Endometrium (tissue), 2 donors: ENCODE results near the gene MLH3.

ENCODE experiments used
- FAIRE-seq: peaks from 2 replicates; lab custom pipeline; 2012; peaks lifted over from hg19 to GRCh38; lab: Jason Lieb, UNC
- donor health status: control.
- donor health status: control.

The MLH3 gene

GRCh38 chr14:75066691-75067090 lies 15.4 kb upstream of the MLH3 start:
- no peak for FAIRE-seq

GRCh38 chr14:75064205-75064567 lies 12.9 kb upstream of the MLH3 start:
- no peak for FAIRE-seq

- peak; percentile 50 for FAIRE-seq
Measured at GRCh38 chr14:75063491-75064204, 12.4 kb upstream of the MLH3 start, which contains the start of gene ACYP1. Gene ACYP1 (minus strand): TSS chr14:75064024. CDS start chr14:75063553, 471 bp downstream.

- no peak for FAIRE-seq
Measured at GRCh38 chr14:75063013-75063412, 11.7 kb upstream of the MLH3 start.

DNA sequence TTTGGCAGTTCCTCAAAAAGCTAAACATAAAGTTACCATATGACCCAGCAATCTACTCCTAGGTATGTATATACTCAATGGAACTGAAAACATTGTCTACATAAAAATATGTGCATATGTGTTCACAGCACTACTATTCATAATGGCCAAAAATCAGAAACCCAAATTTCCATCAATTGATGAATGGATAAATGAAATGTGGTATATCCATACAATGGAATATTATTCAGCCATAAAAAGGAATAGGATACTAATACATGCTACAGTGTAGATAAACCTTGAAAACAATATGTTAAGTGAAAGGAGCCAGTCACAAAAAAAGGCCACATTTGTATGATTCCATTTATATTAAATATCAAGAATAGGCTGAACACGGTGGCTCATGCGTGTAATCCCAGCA lies 9.2 kb upstream of the MLH3 start:
- no peak for FAIRE-seq

DNA sequence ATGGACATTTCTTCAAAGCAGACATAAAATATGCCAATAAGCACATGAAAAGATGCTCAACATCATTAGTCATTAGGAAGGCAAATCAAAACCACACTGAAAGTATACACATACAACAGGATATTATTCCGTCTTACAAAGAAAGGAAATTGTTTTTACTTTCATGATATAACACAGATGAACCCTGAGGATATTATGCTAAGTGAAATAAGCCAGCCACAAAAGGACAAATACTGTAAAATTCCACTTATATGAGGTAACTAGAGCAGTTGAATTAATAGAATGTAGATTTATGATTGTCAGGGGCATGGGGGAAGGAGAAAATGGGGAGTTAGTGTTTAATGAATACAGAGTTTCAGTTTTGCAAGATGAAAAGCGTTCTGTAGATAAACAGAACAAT lies 8.4 kb upstream of the MLH3 start:
- peak; percentile 95 for FAIRE-seq

DNA sequence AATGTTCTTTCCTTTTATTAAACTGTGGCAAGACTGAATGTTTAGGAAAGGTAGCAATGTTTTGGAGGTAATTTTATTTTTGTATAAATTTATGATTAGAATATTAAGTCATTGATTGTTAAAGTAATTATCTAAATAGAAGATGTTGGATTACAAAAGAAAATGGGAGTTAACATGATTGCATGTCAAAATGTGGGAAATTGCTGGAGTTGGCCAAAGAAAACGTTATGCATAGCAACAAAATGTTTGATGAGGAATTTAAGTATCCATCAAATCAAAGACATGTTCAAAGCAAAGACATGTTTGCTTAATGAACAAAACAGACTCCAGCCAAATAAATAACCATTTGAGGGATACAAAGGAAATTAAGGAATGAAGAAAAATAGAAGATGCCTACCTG lies 3.2 kb upstream of the MLH3 start:
- FAIRE-seq = no peak

- FAIRE-seq = no peak
Measured at GRCh38 chr14:75053396-75054291, 2.4 kb upstream of the MLH3 start.

- FAIRE-seq = peak; percentile 37
Measured at GRCh38 chr14:75051556-75051899, 261 bp upstream of the MLH3 start.

GRCh38 chr14:75049731-75050201 lies 1.5 kb downstream of the MLH3 start:
- peak; percentile 37 for FAIRE-seq

DNA sequence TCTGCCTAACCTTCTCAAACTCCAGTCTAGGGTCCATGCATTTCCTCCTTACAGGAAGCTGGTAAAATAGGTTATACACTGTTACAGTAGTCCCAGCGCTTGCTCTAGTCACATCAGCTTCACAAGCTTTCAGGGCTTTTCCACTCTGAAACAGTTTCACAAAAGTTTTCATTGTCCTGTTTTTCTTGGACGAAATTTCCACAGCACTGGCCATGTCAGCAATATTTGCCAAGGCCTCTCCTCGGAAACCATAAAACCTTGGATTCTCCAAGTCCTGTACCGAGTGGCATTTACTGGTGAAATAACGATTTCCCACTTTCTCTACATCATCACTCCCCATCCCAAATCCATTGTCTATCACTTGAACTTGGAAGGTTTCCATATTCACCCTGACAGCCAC lies 2.1 kb downstream of the MLH3 start:
- FAIRE-seq = no peak

GRCh38 chr14:75048101-75048500 lies 3.2 kb downstream of the MLH3 start:
- no peak for FAIRE-seq

- no peak for FAIRE-seq
Measured at GRCh38 chr14:75047506-75047905, 3.8 kb downstream of the MLH3 start.

DNA sequence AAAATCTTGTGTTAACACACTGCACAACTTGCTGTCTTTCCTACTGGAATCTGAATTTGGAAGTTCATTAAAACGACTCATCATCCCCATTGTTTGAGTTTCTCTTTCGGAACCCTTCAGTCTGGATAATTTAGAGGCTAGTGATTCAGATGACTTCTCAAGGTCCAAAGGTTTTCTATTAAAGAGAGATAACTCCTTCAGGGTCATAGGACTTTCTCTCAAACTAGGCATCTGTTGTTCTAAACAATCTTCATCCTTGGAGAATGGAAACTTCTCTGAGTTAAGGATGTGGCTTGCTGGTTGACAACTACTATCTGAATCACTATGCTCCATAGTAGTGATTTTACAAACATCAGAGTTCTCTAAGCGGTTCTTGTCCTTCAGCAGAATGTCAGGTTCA lies 4.4 kb downstream of the MLH3 start:
- no peak for FAIRE-seq

DNA sequence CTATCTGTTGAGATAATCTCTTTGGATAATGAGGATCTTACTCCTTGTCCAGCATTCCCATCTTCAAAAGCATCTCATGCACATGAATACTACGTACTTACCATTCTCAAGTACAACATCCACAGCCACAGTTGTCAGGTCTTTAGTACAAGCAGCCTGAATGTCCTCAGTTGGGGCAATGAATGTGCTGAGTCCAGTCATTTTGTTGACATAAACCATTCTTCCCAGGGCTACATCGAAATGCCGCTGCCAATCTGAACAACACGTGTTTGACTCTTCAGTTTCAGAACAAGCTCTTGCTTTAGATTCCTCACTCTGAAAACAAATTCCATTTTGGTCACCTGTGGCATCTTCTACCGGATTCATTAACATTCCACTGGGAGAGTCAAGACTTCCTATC lies 5.0 kb downstream of the MLH3 start:
- FAIRE-seq = no peak

DNA sequence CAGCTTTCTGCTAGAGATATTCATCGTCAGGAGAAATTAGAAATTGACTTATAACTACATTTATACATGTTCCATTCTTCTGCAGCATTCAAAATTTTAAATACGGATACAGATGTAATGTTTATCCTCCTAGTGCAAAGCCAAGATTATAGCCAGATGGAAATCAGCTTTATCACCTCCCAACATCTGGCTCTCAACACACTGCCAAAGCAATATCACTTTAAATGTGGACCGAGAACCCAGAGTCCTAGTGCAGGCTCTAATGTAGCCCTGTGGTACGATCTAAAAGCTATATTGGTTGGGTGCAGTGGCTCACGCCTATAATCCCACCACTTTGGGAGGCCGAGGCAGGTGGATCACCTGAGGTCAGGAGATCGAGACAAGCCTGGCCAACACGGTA lies 6.5 kb downstream of the MLH3 start:
- FAIRE-seq = no peak

DNA sequence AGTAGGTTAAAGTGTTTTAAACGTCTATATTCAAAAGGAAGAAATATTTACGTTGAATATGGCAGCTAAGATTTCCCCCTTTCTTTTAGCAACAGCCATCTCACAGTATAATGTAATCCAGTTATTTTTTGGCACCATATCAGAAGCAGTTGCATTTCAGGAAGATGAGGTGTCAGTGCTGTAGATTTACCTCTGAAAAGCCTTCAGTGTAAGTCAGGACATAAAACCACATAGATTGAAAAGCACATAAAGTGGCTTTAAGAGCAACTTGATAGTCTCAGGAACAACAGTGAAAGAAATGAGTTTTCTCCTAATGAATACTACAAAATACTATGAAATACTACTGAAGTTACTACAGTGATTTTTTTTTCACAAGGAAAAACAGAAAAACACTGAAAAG lies 6.9 kb downstream of the MLH3 start:
- FAIRE-seq = no peak

DNA sequence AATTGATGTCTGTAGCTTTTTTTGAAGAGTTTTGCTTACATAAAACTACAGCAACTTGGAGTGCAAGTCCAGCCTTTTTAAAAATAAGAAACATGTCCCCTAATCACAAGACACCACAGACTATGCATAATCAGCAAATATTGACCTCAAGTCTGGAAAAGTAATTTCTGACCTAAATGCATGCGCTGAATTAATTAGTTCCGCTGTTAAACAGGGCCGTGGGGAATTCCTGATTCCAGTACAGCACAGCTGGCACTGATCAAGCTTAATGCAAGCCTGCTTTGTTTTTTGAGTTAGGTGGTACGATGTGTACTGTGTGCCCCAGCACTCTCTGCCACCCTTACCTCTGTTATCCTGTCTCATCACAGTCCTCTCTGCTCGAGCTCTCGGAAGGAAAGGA lies 9.2 kb downstream of the MLH3 start:
- FAIRE-seq = no peak

DNA sequence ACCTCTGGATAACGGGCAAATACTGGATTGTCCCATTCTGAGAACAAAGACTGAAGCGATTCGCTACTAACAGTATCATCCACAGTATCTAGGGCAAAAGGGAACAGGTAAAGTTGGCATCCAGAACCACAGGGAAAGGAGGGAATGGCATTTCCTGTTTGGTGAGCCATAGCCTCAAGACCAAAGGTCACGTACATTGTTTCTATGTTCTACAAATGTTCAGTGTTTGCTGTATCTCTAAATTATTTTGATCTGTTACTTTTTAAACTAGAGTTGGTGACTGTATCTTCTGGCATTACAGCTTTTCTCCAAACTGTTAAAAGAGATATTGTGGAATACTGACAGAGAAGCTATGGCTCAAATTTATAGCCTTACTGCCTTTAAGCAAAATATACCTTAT lies 9.7 kb downstream of the MLH3 start:
- no peak for FAIRE-seq

GRCh38 chr14:75040959-75041358 lies 10.3 kb downstream of the MLH3 start:
- no peak for FAIRE-seq

DNA sequence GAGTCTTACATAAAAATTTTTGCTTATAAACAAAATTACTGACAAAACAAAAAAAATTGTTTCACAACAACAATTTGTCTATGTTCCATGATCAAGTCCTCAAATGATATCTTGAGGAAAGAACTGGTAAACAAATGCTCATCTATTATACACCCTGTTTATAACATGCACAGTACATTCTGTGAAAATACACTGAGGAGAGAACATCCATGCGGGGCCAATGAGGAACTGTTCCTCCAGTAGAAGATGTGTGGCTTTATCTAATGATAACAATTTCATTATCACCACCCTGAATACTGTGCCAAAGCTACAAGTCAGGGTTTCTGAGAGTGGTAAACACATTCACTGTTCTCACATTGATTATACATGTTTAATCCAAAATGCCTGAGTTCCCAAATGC lies 10.8 kb downstream of the MLH3 start:
- no peak for FAIRE-seq

DNA sequence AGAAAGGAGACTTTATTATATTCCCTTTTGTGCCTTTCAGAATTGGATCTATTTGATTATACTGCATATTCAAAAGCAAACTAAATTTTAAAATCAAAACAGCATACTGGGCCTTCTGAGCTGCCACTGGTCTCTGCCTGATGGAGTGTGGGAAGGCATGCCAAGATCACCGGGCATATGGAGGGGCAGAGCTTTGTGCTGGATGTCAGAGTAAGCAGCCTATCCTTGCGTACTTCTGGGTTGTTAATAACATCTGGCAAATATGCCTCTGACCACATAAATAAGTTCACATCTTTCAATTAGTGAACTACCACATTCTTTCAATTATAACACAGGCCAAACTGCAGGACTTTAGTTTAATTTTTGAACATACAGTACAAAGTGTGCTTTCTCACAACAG lies 18.3 kb downstream of the MLH3 start:
- no peak for FAIRE-seq

DNA sequence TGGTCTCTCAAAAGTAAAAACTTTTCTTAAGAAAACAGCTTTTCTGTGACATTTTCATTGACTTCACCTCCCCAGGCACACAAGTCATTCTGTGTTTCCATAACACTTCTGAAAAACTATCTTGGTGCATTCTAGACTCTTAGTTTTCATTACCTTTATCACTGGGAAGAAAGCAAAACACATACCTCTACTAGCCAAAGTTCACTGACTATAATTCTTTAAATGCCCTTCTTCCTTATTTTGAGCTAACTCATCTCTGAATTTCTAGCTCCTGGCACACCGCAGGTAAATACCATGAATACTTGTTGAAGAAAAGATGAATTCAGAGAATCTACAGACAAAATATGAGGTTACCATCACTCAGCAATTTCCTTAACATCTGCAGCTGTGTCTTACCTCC lies 21.1 kb downstream of the MLH3 start:
- FAIRE-seq = no peak

DNA sequence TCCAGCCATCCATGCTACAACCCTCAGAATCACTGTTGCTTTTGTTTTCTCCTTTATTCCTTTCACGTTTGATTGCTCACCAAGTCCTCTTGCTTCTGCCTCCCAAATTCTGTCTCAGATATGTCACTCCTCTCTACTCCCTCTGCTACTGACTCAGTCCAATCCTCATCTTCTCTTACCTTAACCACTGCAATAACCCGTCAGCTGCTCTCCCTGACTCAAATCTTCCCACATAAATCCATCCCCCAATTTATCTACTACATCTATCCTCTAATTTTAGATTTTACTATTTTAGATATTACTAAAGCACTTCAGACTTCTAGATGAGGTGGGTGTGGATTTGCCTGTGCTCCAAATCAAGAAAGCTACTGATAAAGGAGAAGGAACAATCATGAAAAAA lies 25.4 kb downstream of the MLH3 start:
- no peak for FAIRE-seq
